Right lobe of liver (tissue), 6 donors: Measurements from ENCODE around the gene COL23A1. TPM values are rescaled to one million over a fixed set of nuclear protein-coding genes. Genes with fewer than 3 reads are reported as not detected.

Experiments used
- ATAC-seq, 4 donors: fragments of 200-7000 bp; cut with Tn5 transposase; one replicate each; pipeline ENCODE4 v1.9.1; 2020; ENCODE audit warnings: mild to moderate bottlenecking in 4 of 4, moderate library complexity in 4 of 4
- DNase-seq, 3 donors: peaks; one replicate each; pipeline ENCODE4 v3.0.0-alpha.2; 2020
- H3K27ac ChIP-seq, 3 donors: fragments of 200-600 bp; one replicate each; pipeline ENCODE4 v1.8.0; 2022
- H3K27me3 ChIP-seq, 2 donors: fragments of 200-600 bp; one replicate each; pipeline ENCODE4 v1.8.0; 2022
- H3K36me3 ChIP-seq, 4 donors: fragments of 200-600 bp; sonication (generic) in 1 of 4; one replicate each; pipeline versions ENCODE4 v1.5.1 to v1.8.0; 2017 to 2022; ENCODE audit warnings: control low read depth in 1 of 4
- H3K4me1 ChIP-seq, 4 donors: fragments of 200-600 bp; sonication (generic) in 1 of 4; one replicate each; pipeline versions ENCODE4 v1.5.1 to v1.8.0; 2017 to 2022; ENCODE audit warnings: control low read depth in 1 of 4
- H3K4me3 ChIP-seq, 3 donors: fragments of 200-600 bp; one replicate each; pipeline ENCODE4 v1.8.0; 2022
- H3K9me3 ChIP-seq, 4 donors: fragments of 200-600 bp; sonication (generic) in 1 of 4; one replicate each; pipeline versions ENCODE4 v1.5.1 to v1.8.0; 2017 to 2022; ENCODE audit warnings: control low read depth in 1 of 4
- CTCF ChIP-seq, 4 donors: fragments of 200-600 bp in 3 of 4; fragments of 450-650 bp in 1 of 4; IDR thresholded peaks; one replicate each; pipeline versions ENCODE4 v1.5.1 to v1.8.0; 2016 to 2022; ENCODE audit warnings: antibody characterized with exemption in 4 of 4, mild to moderate bottlenecking in 2 of 4
- POLR2A ChIP-seq: fragments of 450-650 bp; IDR thresholded peaks from one replicate; pipeline ENCODE4 v1.6.1; 2017; ENCODE audit warnings: antibody characterized with exemption, mild to moderate bottlenecking
- WGBS: methylation state at CpG from one replicate; pipeline ENCODE4 v1.1.6; 2018; ENCODE audit warnings: low coverage, low lambda C conversion rate; ENCODE audit not compliant: insufficient coverage; ENCODE audit errors: missing lambda C conversion rate; 5-methylcytosine and 5-hydroxymethylcytosine counted together
- intact Hi-C, 2 donors: fragments of 100-400 bp; cut with DNase I; formaldehyde crosslinking; loops; one replicate each; pipeline versions ENCODE4 v1.11.2 to v1.14.1; 2022
- total RNA-seq, 6 experiments: library from RNA; depleted of rRNA in 2 of 6; stranded (reverse); fragments of >200 nt in 2 of 6; fragmentation: NEBNext Ultra II Directional in 3 of 6; extraction: Animal tissue kit (Norgen Biotek cat#: 25700) in 3 of 6; gene quantifications; one replicate each; pipeline versions ENCODE4 v1.1.0 to v1.2.4, GENCODE V29; 2016 to 2023
- donor health status: DM: no; HTN: yes; CAD: no.
- donor health status: DM: no; HTN: no; CAD: no.
- donor health status: DM: no; HTN: no; CAD: no.
- donor health status: DM: no; HTN: yes; CAD: no.
- donor health status: DM: no; HTN: yes; CAD: no.

Gene COL23A1
- total RNA-seq, 6 experiments from 2014 or later: 0.25 to 1.2 (median 0.50) TPM

GRCh38 chr5:178540526-178540925, 49.7 kb downstream of the COL23A1 start:
- 78% methylated on average over 6 of the region's 6 CpGs for WGBS

GRCh38 chr5:178538741-178539229, 51.4 kb downstream of the COL23A1 start:
- intact Hi-C loops: no loop called here
- Histone ChIP-seq H3K4me1 (no peaks in the 10 kb centered on the region), H3K9me3 (no peaks in the 10 kb centered on the region), H3K4me3 (no peak overlapping the region), H3K36me3 (no peaks in the 10 kb centered on the region), H3K27me3 (no peaks in the 10 kb centered on the region), H3K27ac (no peak overlapping the region)
- 60% methylated on average over 7 of the region's 7 CpGs for WGBS
- DNase-seq: no peak
- ATAC-seq: peak in 1 of 4 donors; percentile 42
- TF ChIP-seq POLR2A: no peak
- no peak for TF ChIP-seq CTCF (IDR thresholded peaks at IDR 0.05)

More at GRCh38 chr5:178540526-178540925, 49.7 kb downstream of the COL23A1 start:
- Histone ChIP-seq H3K27ac (no peak overlapping the region), H3K27me3 (no peaks in the 10 kb centered on the region), H3K4me3 (no peak overlapping the region), H3K4me1 (no peaks in the 10 kb centered on the region), H3K36me3 (no peaks in the 10 kb centered on the region), H3K9me3 (no peaks in the 10 kb centered on the region)
- TF ChIP-seq POLR2A (no peak), CTCF (IDR thresholded peaks at IDR 0.05) (no peak)
- intact Hi-C loops: loop anchor here in 1 of 2 donors (10.0 kb wide), 1 partner anchor 266 kb away; no protein-coding TSS in a partner anchor
- no peak for ATAC-seq
- peak in 1 of 3 donors; percentile 14 for DNase-seq

- TF ChIP-seq POLR2A: no peak
- TF ChIP-seq CTCF (IDR thresholded peaks at IDR 0.05): no peak
- H3K4me1 ChIP-seq: no peaks in the 10 kb centered on the region
- DNase-seq (no peak), ATAC-seq (no peak)
- intact Hi-C loops: no loop called here
- no peaks in the 10 kb centered on the region for H3K36me3 ChIP-seq
- H3K9me3 ChIP-seq: no peaks in the 10 kb centered on the region
- WGBS: 59% methylated on average over 10 of the region's 31 CpGs
- no peak overlapping the region for H3K27ac ChIP-seq
- no peaks in the 10 kb centered on the region for H3K27me3 ChIP-seq
- H3K4me3 ChIP-seq: no peak overlapping the region
These were observed 52.5 kb downstream of the COL23A1 start for GRCh38 chr5:178537467-178538371.

- WGBS: 78% methylated on average over 5 of the region's 26 CpGs
- ATAC-seq (peak in 1 of 4 donors; percentile 30), DNase-seq (peak in 1 of 3 donors; percentile 15)
- Histone ChIP-seq H3K27me3 (no peaks in the 10 kb centered on the region), H3K4me1 (no peaks in the 10 kb centered on the region), H3K4me3 (no peak overlapping the region), H3K36me3 (no peaks in the 10 kb centered on the region), H3K9me3 (no peaks in the 10 kb centered on the region), H3K27ac (no peak overlapping the region)
- TF ChIP-seq CTCF (IDR thresholded peaks at IDR 0.05): no peak
- TF ChIP-seq POLR2A: no peak
- intact Hi-C loops: no loop called here
These were observed 53.4 kb downstream of the COL23A1 start for GRCh38 chr5:178536541-178537466.
